ENCODE measurements around the gene RASA2.

The RASA2 gene

GRCh38 chr3:141538568-141539240 lies 51.9 kb downstream of the RASA2 start:
- no peak for DNase-seq

DNA sequence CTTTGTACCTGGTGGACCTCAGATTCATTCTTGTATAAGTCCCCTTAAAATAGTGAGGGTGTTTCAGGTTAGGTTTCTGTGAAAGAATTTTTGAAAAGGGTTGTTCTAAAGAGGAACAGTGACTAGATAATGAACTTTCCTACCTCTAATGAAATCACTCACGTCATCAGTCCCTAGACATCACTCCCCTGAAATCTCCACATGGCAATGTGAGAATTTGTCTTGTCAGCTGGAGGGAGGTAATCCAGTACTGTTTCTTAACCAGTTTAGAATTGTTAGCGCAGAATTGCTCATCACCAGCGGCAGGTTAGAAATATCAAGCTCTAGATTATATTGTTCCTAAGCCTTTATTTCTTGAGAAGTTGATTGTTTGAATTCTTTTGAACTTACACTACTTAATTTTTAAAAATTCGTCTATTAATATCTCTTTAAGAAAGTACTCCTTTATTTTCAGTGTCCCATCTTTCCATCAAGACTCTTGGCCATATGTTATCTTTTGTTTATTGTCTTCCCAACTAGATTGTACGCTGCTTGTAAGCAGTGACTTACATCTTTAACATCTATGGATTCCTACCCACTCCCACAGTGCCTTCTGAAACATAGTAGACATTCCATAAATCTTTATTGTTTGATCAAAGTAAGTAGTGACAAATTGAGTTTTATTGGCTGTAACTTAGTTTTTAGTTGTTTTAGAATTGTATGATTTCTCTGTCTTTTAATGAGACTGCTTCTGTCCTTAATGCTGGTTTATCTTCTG lies 52.8 kb downstream of the RASA2 start:
- no peak for DNase-seq

- no peak for DNase-seq
Measured at GRCh38 chr3:141540531-141540930, 53.7 kb downstream of the RASA2 start.

- DNase-seq, result no peak
Measured at GRCh38 chr3:141542202-141542969, 55.6 kb downstream of the RASA2 start.

DNA sequence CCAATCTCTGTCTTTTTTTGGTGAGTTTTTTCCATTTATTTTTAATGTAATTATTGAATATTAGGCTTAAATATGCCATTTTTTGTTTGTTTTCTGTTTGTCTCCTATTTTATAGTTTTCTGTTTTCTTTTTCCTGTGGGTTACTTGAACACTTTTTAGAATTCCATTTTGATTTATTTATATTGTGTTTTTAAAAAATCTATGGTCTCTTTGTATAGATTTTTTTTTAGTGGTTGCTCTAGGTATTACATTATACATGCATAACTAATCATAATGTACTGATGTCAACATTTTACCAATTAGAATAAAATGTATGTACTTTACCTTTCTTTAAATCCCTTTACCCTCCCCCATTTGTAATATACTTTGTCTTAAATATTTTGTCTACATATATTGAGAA lies 56.2 kb downstream of the RASA2 start:
- DNase-seq, result no peak

GRCh38 chr3:141544697-141545096 lies 57.9 kb downstream of the RASA2 start:
- DNase-seq, result peak; percentile 12

DNA sequence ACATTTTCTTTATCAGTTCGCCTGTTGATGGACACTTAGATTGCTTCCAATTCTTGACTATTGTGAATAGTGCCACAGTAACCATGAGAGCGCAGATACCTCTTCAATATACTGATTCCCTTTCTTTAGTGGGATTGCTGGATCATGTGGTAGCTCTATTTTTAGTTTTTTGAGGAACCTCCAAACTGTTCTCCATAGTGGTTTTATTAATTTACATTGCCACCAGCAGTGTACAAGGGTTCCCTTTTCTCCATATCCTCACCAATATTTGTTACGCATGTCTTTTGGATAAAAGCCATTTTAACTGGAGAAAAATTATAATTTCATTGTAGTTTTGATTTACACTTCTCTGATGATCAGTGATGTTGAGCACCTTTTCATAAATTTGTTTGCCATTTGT lies 59.3 kb downstream of the RASA2 start:
- no peak for DNase-seq

GRCh38 chr3:141546586-141546985 lies 59.8 kb downstream of the RASA2 start:
- DNase-seq, result no peak

- no peak for DNase-seq
Measured at GRCh38 chr3:141547791-141548190, 61.0 kb downstream of the RASA2 start.

DNA sequence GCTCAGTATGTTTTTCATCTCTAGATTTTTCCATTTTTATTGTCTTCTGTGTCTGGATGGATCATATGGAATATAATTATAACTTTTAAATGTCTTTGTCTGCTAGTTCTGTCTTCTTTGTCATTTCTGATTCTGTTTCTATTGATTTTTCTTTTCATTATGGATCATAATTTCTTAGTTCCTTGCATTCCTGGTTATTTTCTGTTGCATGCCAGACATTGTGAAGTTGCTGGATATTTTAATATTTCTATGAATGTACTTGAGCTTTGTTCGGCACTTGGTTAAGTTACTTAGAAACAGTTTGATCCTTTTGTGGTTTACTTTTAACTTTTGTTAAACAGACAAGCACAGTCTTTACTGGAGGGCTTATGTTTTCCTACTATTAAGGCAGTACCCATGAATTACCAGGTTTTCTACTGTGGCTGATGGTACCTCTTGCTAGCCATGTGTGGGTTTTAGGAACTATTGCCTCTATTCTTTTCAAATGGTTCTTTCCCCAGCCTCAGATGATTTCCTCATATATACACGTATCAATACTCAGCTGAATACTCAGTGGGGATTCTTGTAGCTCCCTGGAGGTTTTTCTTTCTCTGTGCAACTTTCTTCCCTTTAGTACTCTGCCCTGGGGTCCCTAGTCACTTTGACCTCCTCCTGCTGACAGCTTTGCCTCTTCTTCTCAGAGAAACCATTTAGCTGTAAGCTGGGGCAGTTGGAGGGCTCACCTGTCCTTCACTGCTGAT lies 64.3 kb downstream of the RASA2 start:
- no peak for DNase-seq

GRCh38 chr3:141552440-141552991 lies 65.7 kb downstream of the RASA2 start:
- DNase-seq, result no peak

DNA sequence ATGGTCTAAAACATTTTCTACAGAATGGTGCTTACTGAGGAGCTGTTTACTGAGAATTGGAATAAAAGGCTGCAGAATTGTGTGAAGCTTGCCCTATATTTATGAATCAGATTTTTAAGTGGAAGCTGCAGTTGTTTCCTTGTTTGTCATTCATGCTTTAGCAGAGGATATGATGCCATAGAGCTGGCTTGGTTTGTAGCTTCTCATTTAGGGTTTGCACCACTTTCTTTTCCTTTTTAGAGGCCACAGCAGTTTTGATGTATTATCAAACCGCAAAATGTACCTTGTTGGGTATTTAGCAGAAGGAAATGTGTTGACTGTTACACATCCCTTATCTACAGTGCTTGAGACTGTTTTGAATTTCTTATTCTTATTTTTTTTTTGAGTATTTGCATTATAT lies 66.2 kb downstream of the RASA2 start:
- DNase-seq, result peak; percentile 18

GRCh38 chr3:141556034-141556433 lies 69.2 kb downstream of the RASA2 start:
- no peak for DNase-seq

DNA sequence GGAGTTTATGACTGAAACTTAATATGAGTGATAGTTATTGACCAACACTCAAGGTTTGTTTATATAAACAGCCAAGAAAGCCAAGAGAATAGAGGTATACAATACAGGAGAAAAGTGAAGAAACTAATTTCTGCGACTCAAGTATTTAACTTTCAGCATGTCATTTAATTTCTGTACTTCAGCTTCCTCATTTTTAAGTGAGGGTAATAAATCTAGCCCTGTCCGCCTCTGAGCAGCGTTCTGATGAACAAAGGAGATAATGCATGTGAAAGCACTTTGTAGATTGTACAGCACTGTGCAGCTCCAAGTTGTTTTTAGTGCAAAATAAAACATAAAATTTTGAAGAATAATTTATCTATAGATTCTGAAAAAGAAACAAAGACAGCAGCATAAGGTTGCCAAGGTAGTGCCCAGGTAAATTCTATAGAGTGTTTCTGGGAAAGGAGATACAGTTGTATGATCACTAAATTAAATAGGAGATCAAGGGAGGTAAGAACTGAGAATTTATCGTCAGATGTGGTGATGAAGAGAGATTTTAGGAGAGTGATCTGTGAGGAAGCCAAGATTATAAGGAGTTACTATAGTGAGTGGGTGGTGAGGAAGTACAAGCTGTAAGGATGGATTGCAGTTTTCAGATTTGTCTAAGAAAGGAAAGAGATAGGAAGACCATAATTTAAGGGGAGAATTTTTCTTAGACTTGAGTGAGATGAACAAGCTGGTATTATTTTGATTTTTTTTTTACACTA lies 71.3 kb downstream of the RASA2 start:
- no peak for DNase-seq

GRCh38 chr3:141561426-141562034 lies 74.7 kb downstream of the RASA2 start:
- peak; percentile 62 for DNase-seq

DNA sequence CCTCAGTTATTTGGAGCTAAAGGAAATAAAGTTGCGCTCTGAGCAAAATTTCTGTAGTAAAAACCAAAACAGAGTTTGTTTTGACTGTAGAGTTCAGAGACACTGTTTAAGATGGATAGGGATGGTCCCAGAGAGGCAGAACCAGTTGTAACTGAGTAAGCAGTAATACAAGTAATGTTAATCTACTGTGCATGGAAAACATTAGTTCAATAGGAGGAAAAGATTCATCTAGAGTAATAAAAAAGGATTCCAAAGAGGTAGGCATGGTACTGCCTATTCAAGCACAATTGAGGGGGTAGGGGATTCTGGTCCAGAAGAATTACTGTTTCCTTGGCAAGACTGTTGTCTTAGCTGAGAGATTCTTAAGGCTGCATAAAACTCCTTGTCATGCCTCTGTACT lies 77.4 kb downstream of the RASA2 start:
- no peak for DNase-seq

DNA sequence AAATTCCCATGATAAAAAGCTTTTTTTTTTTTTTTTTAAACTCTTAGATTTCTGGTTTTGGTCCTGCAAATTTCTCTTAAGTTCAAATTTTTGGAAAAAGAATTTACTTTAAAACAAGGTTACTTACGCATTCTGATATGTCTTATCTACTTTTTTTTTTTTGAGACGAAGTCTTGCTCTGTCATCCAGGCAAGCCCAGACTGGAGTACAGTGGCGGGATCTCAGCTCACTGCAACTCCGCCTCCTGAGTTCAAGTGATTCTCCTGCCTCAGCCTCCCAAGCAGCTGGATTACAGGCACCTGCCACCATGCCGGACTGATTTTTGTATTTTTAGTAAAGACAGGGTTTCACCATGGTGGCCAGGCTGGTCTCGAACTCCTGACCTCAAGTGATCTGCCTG lies 83.2 kb downstream of the RASA2 start:
- no peak for DNase-seq

- no peak for DNase-seq
Measured at GRCh38 chr3:141575879-141576743, 89.3 kb downstream of the RASA2 start.

DNA sequence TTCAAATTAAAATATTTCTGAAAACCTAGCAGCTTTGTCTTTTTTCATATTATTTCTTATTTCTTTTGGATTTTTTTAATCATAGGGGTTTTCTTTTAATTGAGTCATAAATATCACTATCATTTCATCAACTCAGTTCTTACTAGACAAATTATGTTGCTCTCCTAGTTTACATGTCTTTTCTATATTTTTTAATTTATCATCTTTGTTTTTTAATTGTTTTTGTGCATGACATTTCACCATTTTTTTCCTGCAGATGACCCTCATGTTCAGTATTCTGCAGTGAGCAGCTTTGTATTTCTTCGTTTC lies 89.9 kb downstream of the RASA2 start:
- DNase-seq, result no peak

DNA sequence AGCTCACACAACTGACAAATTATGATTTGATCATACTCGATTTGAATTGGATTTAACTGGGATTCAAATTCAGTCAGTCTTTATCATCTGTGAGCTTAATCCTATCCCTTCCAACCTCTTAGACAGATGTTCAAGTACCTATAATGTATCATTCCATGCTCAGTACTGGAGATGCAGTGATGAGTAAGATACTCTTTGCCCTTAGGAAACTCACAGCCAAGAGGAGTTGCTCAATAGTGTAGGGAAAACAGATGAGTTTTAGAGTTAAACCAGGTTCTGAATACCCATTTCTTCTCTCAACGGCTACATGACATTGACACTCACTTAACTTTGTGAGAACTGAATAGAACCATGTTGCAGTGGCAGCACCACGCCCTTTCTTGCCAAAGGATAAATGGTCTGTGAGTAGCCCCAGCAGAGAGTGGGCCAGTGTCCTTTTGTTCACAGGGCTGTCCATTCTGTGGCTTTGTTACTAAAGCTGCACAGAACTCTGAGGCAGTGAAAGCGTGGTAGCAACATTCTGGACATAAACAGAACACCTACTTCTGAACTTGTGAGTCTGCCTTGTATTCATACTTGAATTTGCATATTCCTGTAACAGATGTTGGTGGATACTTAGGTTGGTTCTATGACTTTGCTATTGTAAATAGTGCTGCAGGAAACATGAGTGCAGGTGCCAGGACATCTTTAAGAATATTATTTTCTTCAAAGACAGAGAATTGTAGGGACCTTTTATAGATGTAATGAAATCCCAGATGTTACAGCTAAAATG lies 91.6 kb downstream of the RASA2 start:
- no peak for DNase-seq

All from CD4-positive, alpha-beta T cell treated with Interleukin-17A for 4 hours (primary cell).